HG02884 (cell line): ENCODE results near the gene SLC9A5.

Source experiments
- ATAC-seq: cut with Tn5 transposase; IDR thresholded peaks from one replicate; pipeline ENCODE4 v1.9.1; 2021; ENCODE audit warnings: mild to moderate bottlenecking, moderate library complexity; ENCODE audit not compliant: unreplicated experiment

Gene SLC9A5

GRCh38 chr16:67213197-67214019 lies 35.4 kb upstream of the SLC9A5 start:
- ATAC-seq, result no peak

GRCh38 chr16:67215706-67216105 lies 33.1 kb upstream of the SLC9A5 start:
- no peak for ATAC-seq

- ATAC-seq, result no peak
These were observed 31.9 kb upstream of the SLC9A5 start for GRCh38 chr16:67216612-67217490.

- ATAC-seq, result no peak
These were observed 24.8 kb upstream of the SLC9A5 start for GRCh38 chr16:67223992-67224391.

- ATAC-seq, result no peak
These were observed 22.4 kb upstream of the SLC9A5 start for GRCh38 chr16:67226295-67226803.

GRCh38 chr16:67226804-67227566 lies 21.8 kb upstream of the SLC9A5 start, which contains the start of gene TMEM208:
Gene TMEM208, plus strand, starts transcription at chr16:67227130. Its CDS starts 89 bp downstream, at chr16:67227219.
- ATAC-seq, result peak; percentile 86

GRCh38 chr16:67227567-67227921 lies 21.2 kb upstream of the SLC9A5 start:
- ATAC-seq, result no peak

- no peak for ATAC-seq
These were observed 20.6 kb upstream of the SLC9A5 start for GRCh38 chr16:67228034-67228785.

- no peak for ATAC-seq
These were observed 19.9 kb upstream of the SLC9A5 start for GRCh38 chr16:67228905-67229304.

GRCh38 chr16:67229906-67230808 lies 18.6 kb upstream of the SLC9A5 start:
- no peak for ATAC-seq

GRCh38 chr16:67230809-67231660 lies 17.7 kb upstream of the SLC9A5 start:
- no peak for ATAC-seq

GRCh38 chr16:67233596-67233995 lies 15.2 kb upstream of the SLC9A5 start:
- ATAC-seq, result no peak

- no peak for ATAC-seq
These were observed 14.6 kb upstream of the SLC9A5 start for GRCh38 chr16:67234180-67234597.

- no peak for ATAC-seq
These were observed 12.8 kb upstream of the SLC9A5 start for GRCh38 chr16:67235816-67236562.

GRCh38 chr16:67236563-67237395 lies 12.0 kb upstream of the SLC9A5 start:
- ATAC-seq, result no peak

- no peak for ATAC-seq
These were observed 11.1 kb upstream of the SLC9A5 start for GRCh38 chr16:67237396-67238277.
